ENCODE data around the gene FAM174A. TPM values are rescaled to one million over a fixed set of nuclear protein-coding genes. Genes with fewer than 3 reads are reported as not detected.

The FAM174A gene
- total RNA-seq, 1 experiment from 2014 or later = 13.3 TPM

- TF ChIP-seq CTCF (IDR thresholded peaks at IDR 0.05; ENCODE audit: unreplicated experiment) = no peak
- Mint-ChIP-seq H3K4me3 (ENCODE audit: low read depth, unreplicated experiment) (no peak overlapping the region), H3K4me1 (ENCODE audit: low read depth, unreplicated experiment) (no peaks in the 10 kb centered on the region), H3K27me3 (ENCODE audit: unreplicated experiment) (no peaks in the 10 kb centered on the region), H3K27ac (ENCODE audit: unreplicated experiment) (no peak overlapping the region), H3K36me3 (ENCODE audit: insufficient read depth, unreplicated experiment) (no peaks in the 10 kb centered on the region), H3K9me3 (ENCODE audit: low read depth, unreplicated experiment) (no peaks in the 10 kb centered on the region)
- BruUV-seq (replicated peaks) = no TSS peak
- CTCF ChIA-PET = interaction anchor here (0.6 kb wide), 1 partner anchor 138 kb away, joined by 3 read pairs; no protein-coding TSS in a partner anchor
- DNase-seq = no peak
- intact Hi-C loops (cut with micrococcal nuclease; ENCODE audit: unreplicated experiment) = no loop called here
Measured at GRCh38 chr5:100519075-100519474, 16.1 kb upstream of the FAM174A start.

DNA sequence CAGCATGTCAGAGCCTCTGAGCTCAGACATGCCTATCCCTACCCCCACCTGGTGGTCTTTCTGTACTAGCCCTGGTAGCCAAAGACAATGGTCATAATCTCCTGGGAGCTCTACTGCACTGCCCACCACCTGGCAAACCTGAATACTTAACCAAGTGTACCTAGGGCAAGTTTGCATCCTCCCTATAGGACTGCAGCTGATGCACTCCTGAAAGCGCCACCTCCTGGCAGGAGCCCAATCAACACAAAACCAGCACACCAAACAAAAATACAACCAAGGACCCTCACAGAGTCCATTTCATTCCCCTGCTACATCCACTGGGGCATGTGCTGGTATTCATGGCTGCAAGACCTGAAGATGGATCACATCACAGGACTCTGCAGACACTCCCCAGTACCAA, 14.8 kb upstream of the FAM174A start:
- Mint-ChIP-seq H3K4me1 (ENCODE audit: low read depth, unreplicated experiment) (no peaks in the 10 kb centered on the region), H3K27ac (ENCODE audit: unreplicated experiment) (no peak overlapping the region), H3K36me3 (ENCODE audit: insufficient read depth, unreplicated experiment) (no peaks in the 10 kb centered on the region), H3K4me3 (ENCODE audit: low read depth, unreplicated experiment) (no peak overlapping the region), H3K27me3 (ENCODE audit: unreplicated experiment) (no peaks in the 10 kb centered on the region), H3K9me3 (ENCODE audit: low read depth, unreplicated experiment) (peaks cover 4% of the 10 kb centered on the region)
- DNase-seq = no peak
- CTCF ChIA-PET = no interaction called here
- no TSS peak for BruUV-seq (replicated peaks)
- intact Hi-C loops (cut with micrococcal nuclease; ENCODE audit: unreplicated experiment) = no loop called here
- TF ChIP-seq CTCF (IDR thresholded peaks at IDR 0.05; ENCODE audit: unreplicated experiment) = no peak

DNA sequence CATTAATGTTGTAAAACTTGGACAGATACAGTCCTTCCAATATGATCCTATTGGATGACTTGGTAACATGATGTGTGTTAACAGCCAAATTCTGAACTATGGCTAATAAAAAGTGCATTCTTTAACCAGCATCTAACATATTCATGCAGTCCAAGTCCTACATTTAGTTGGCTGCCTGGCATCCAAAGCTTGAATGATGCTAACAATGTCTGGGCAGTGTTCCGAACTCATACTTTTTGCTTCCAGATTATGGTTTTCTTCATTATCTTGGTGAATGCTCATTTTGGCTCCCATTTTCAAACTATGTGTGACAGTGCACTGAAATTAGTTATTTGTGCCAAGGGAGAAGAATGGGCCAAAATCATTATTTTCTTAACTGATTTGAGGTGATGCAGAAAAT, 2.8 kb downstream of the FAM174A start:
- no peak overlapping the region for H3K27ac Mint-ChIP-seq (ENCODE audit: unreplicated experiment)
- intact Hi-C loops (cut with micrococcal nuclease; ENCODE audit: unreplicated experiment) = no loop called here
- TF ChIP-seq CTCF (IDR thresholded peaks at IDR 0.05; ENCODE audit: unreplicated experiment) = no peak
- BruUV-seq (replicated peaks) = no TSS peak
- no peaks in the 10 kb centered on the region for H3K9me3 Mint-ChIP-seq (ENCODE audit: low read depth, unreplicated experiment)
- H3K36me3 Mint-ChIP-seq (ENCODE audit: insufficient read depth, unreplicated experiment) = peaks cover 20% of the 10 kb centered on the region
- H3K4me3 Mint-ChIP-seq (ENCODE audit: low read depth, unreplicated experiment) = no peak overlapping the region
- DNase-seq = no peak
- H3K27me3 Mint-ChIP-seq (ENCODE audit: unreplicated experiment) = no peaks in the 10 kb centered on the region
- CTCF ChIA-PET = no interaction called here
- H3K4me1 Mint-ChIP-seq (ENCODE audit: low read depth, unreplicated experiment) = peaks cover 26% of the 10 kb centered on the region

GRCh38 chr5:100539519-100539918, 4.3 kb downstream of the FAM174A start:
- CTCF ChIA-PET = no interaction called here
- no peaks in the 10 kb centered on the region for H3K27me3 Mint-ChIP-seq (ENCODE audit: unreplicated experiment)
- no peak overlapping the region for H3K4me3 Mint-ChIP-seq (ENCODE audit: low read depth, unreplicated experiment)

More at GRCh38 chr5:100539519-100539918, 4.3 kb downstream of the FAM174A start:
- no TSS peak for BruUV-seq (replicated peaks)
- Mint-ChIP-seq H3K36me3 (ENCODE audit: insufficient read depth, unreplicated experiment) (peaks cover 19% of the 10 kb centered on the region), H3K27ac (ENCODE audit: unreplicated experiment) (no peak overlapping the region), H3K9me3 (ENCODE audit: low read depth, unreplicated experiment) (no peaks in the 10 kb centered on the region), H3K4me1 (ENCODE audit: low read depth, unreplicated experiment) (peaks cover 26% of the 10 kb centered on the region)
- TF ChIP-seq CTCF (IDR thresholded peaks at IDR 0.05; ENCODE audit: unreplicated experiment) = no peak
- intact Hi-C loops (cut with micrococcal nuclease; ENCODE audit: unreplicated experiment) = no loop called here
- DNase-seq = no peak

Data from Calu3 (cell line).